GM19395 (cell line): Measurements from ENCODE around the gene FAM20C.
"Not testable (repeated sequence)": the region's sequence is repeated elsewhere in the genome, so short reads cannot be mapped to it uniquely, and the experiment has no call there.

Source experiments
- ATAC-seq: cut with Tn5 transposase; IDR thresholded peaks from one replicate; pipeline ENCODE4 v1.9.1; 2021; ENCODE audit warnings: mild to moderate bottlenecking, moderate library complexity; ENCODE audit not compliant: unreplicated experiment

Gene FAM20C

GRCh38 chr7:240146-240676 lies 47.8 kb downstream of the FAM20C start:
- no peak for ATAC-seq

GRCh38 chr7:240887-241421 lies 48.6 kb downstream of the FAM20C start:
- ATAC-seq: no peak

- ATAC-seq: no peak
Observed at GRCh38 chr7:241513-241912, 49.1 kb downstream of the FAM20C start.

GRCh38 chr7:242826-243579 lies 50.6 kb downstream of the FAM20C start:
- ATAC-seq: not testable (repeated sequence)

GRCh38 chr7:243580-243978 lies 51.2 kb downstream of the FAM20C start:
- not testable (repeated sequence) for ATAC-seq

- no peak for ATAC-seq
Observed at GRCh38 chr7:244974-245373, 52.6 kb downstream of the FAM20C start.

- ATAC-seq: no peak
Observed at GRCh38 chr7:245574-246295, 53.4 kb downstream of the FAM20C start.

- no peak for ATAC-seq
Observed at GRCh38 chr7:246451-246850, 54.1 kb downstream of the FAM20C start.

- ATAC-seq: no peak
Observed at GRCh38 chr7:247181-247580, 54.8 kb downstream of the FAM20C start.

- no peak for ATAC-seq
Observed at GRCh38 chr7:247636-248035, 55.3 kb downstream of the FAM20C start.

- no peak for ATAC-seq
Observed at GRCh38 chr7:248732-249435, 56.5 kb downstream of the FAM20C start.

- ATAC-seq: no peak
Observed at GRCh38 chr7:249989-250388, 57.6 kb downstream of the FAM20C start.

GRCh38 chr7:250523-250922 lies 58.2 kb downstream of the FAM20C start:
- no peak for ATAC-seq

GRCh38 chr7:251005-251404 lies 58.6 kb downstream of the FAM20C start:
- ATAC-seq: no peak

- no peak for ATAC-seq
Observed at GRCh38 chr7:251446-252175, 59.2 kb downstream of the FAM20C start.

GRCh38 chr7:252216-252965 lies 60.0 kb downstream of the FAM20C start:
- no peak for ATAC-seq

GRCh38 chr7:252981-253380 lies 60.6 kb downstream of the FAM20C start:
- ATAC-seq: no peak

GRCh38 chr7:253581-254336 lies 61.4 kb downstream of the FAM20C start:
- ATAC-seq: no peak

GRCh38 chr7:254337-255037 lies 62.1 kb downstream of the FAM20C start:
- ATAC-seq: no peak
